Measurements from ENCODE around the gene ADAMTSL3. TPM values are rescaled to one million over a fixed set of nuclear protein-coding genes. Genes with fewer than 3 reads are reported as not detected.

The ADAMTSL3 gene
- polyA plus RNA-seq, 1 donor from 2014 or later: 0.51 TPM

GRCh38 chr15:83654379-83655236 is 685 bp downstream of the ADAMTSL3 start:
- H3K9ac ChIP-seq (ENCODE audit: low read length): no peak overlapping the region
- no peak overlapping the region for H3K4me2 ChIP-seq (ENCODE audit: low read length)
- TF ChIP-seq EZH2 (IDR thresholded peaks at IDR 0.05; ENCODE audit: borderline replicate concordance, insufficient read depth, low read length, poor library complexity, severe bottlenecking) (no peak), MXI1 (conservative IDR thresholded peaks at IDR 0.05; ENCODE audit: poor library complexity, severe bottlenecking) (no peak), TAF1 (IDR thresholded peaks at IDR 0.05; ENCODE audit: low read depth) (no peak)
- peaks cover 9% of the 10 kb centered on the region for H3K9me3 ChIP-seq (ENCODE audit: low read length)
- H3F3A ChIP-seq (ENCODE audit: insufficient read depth, low read length, poor library complexity, severe bottlenecking): no peaks in the 10 kb centered on the region
- H4K20me1 ChIP-seq (ENCODE audit: insufficient read depth): no peaks in the 10 kb centered on the region
- H3K4me3 ChIP-seq (ENCODE audit: low read length): peak overlapping the region; percentile 66
- no peaks in the 10 kb centered on the region for H3K79me2 ChIP-seq (replicated peaks; ENCODE audit: insufficient read depth, low read length)
- H2AFZ ChIP-seq (ENCODE audit: low read depth, low read length): no peak overlapping the region
- H3K27ac ChIP-seq (ENCODE audit: low read length): no peak overlapping the region
- peaks cover 53% of the 10 kb centered on the region for H3K27me3 ChIP-seq (ENCODE audit: insufficient read depth, low read depth, low read length)
- no peaks in the 10 kb centered on the region for H3K36me3 ChIP-seq (ENCODE audit: insufficient read depth, low read length)
- H3K9me2 ChIP-seq (ENCODE audit: insufficient read depth, low read length): no peaks in the 10 kb centered on the region

GRCh38 chr15:83655237-83655616 is 1.3 kb downstream of the ADAMTSL3 start:
- H3K9me3 ChIP-seq (ENCODE audit: low read length): peaks cover 9% of the 10 kb centered on the region
- H3K4me3 ChIP-seq (ENCODE audit: low read length): no peak overlapping the region
- peaks cover 53% of the 10 kb centered on the region for H3K27me3 ChIP-seq (ENCODE audit: insufficient read depth, low read depth, low read length)
- TF ChIP-seq, protein P1, sequence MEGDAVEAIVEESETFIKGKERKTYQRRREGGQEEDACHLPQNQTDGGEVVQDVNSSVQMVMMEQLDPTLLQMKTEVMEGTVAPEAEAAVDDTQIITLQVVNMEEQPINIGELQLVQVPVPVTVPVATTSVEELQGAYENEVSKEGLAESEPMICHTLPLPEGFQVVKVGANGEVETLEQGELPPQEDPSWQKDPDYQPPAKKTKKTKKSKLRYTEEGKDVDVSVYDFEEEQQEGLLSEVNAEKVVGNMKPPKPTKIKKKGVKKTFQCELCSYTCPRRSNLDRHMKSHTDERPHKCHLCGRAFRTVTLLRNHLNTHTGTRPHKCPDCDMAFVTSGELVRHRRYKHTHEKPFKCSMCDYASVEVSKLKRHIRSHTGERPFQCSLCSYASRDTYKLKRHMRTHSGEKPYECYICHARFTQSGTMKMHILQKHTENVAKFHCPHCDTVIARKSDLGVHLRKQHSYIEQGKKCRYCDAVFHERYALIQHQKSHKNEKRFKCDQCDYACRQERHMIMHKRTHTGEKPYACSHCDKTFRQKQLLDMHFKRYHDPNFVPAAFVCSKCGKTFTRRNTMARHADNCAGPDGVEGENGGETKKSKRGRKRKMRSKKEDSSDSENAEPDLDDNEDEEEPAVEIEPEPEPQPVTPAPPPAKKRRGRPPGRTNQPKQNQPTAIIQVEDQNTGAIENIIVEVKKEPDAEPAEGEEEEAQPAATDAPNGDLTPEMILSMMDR (IDR thresholded peaks at IDR 0.05; ENCODE audit: poor library complexity, severe bottlenecking): no peak
- TF ChIP-seq MXI1 (conservative IDR thresholded peaks at IDR 0.05; ENCODE audit: poor library complexity, severe bottlenecking) (no peak), SMC3 (conservative IDR thresholded peaks at IDR 0.05; ENCODE audit: poor library complexity) (no peak), EZH2 (IDR thresholded peaks at IDR 0.05; ENCODE audit: borderline replicate concordance, insufficient read depth, low read length, poor library complexity, severe bottlenecking) (no peak), POLR2AphosphoS5 (IDR thresholded peaks at IDR 0.05) (no peak), EP300 (conservative IDR thresholded peaks at IDR 0.05; ENCODE audit: poor library complexity, severe bottlenecking) (no peak), RAD21 (conservative IDR thresholded peaks at IDR 0.05) (no peak)
- TF ChIP-seq, protein P2, sequence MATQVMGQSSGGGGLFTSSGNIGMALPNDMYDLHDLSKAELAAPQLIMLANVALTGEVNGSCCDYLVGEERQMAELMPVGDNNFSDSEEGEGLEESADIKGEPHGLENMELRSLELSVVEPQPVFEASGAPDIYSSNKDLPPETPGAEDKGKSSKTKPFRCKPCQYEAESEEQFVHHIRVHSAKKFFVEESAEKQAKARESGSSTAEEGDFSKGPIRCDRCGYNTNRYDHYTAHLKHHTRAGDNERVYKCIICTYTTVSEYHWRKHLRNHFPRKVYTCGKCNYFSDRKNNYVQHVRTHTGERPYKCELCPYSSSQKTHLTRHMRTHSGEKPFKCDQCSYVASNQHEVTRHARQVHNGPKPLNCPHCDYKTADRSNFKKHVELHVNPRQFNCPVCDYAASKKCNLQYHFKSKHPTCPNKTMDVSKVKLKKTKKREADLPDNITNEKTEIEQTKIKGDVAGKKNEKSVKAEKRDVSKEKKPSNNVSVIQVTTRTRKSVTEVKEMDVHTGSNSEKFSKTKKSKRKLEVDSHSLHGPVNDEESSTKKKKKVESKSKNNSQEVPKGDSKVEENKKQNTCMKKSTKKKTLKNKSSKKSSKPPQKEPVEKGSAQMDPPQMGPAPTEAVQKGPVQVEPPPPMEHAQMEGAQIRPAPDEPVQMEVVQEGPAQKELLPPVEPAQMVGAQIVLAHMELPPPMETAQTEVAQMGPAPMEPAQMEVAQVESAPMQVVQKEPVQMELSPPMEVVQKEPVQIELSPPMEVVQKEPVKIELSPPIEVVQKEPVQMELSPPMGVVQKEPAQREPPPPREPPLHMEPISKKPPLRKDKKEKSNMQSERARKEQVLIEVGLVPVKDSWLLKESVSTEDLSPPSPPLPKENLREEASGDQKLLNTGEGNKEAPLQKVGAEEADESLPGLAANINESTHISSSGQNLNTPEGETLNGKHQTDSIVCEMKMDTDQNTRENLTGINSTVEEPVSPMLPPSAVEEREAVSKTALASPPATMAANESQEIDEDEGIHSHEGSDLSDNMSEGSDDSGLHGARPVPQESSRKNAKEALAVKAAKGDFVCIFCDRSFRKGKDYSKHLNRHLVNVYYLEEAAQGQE (IDR thresholded peaks at IDR 0.05; ENCODE audit: borderline replicate concordance): no peak
- no peaks in the 10 kb centered on the region for H3K79me2 ChIP-seq (replicated peaks; ENCODE audit: insufficient read depth, low read length)
- no peaks in the 10 kb centered on the region for H3K36me3 ChIP-seq (ENCODE audit: insufficient read depth, low read length)
- no peaks in the 10 kb centered on the region for H3K9me2 ChIP-seq (ENCODE audit: insufficient read depth, low read length)
- H3K4me2 ChIP-seq (ENCODE audit: low read length): no peak overlapping the region
- H3K27ac ChIP-seq (ENCODE audit: low read length): no peak overlapping the region
- H4K20me1 ChIP-seq (ENCODE audit: insufficient read depth): no peaks in the 10 kb centered on the region
- no peak overlapping the region for H2AFZ ChIP-seq (ENCODE audit: low read depth, low read length)
- H3F3A ChIP-seq (ENCODE audit: insufficient read depth, low read length, poor library complexity, severe bottlenecking): no peaks in the 10 kb centered on the region
- no peak overlapping the region for H3K9ac ChIP-seq (ENCODE audit: low read length)

Data from neural cell (in vitro differentiated cells).